ELF-1 (cell line): ENCODE data around the gene KAT7.
"Not testable (repeated sequence)": the region's sequence is repeated elsewhere in the genome, so short reads cannot be mapped to it uniquely, and the experiment has no call there.

Experiments used
- DNase-seq: peaks from one replicate; pipeline ENCODE4 v3.0.0-alpha.2; 2016; ENCODE audit warnings: low read depth, low spot score

Gene KAT7

GRCh38 chr17:49809056-49809455 is 20.6 kb downstream of the KAT7 start:
- no peak for DNase-seq

- no peak for DNase-seq
Observed at GRCh38 chr17:49814781-49815529, 26.5 kb downstream of the KAT7 start.

GRCh38 chr17:49815761-49816281 is 27.3 kb downstream of the KAT7 start:
- DNase-seq, result peak; percentile 70

GRCh38 chr17:49817993-49818392 is 29.5 kb downstream of the KAT7 start:
- DNase-seq, result no peak

- no peak for DNase-seq
Observed at GRCh38 chr17:49819138-49819537, 30.7 kb downstream of the KAT7 start.

GRCh38 chr17:49819651-49820050 is 31.2 kb downstream of the KAT7 start:
- no peak for DNase-seq

- DNase-seq, result no peak
Observed at GRCh38 chr17:49820773-49821172, 32.3 kb downstream of the KAT7 start.

- no peak for DNase-seq
Observed at GRCh38 chr17:49821466-49821865, 33.0 kb downstream of the KAT7 start.

- DNase-seq, result no peak
Observed at GRCh38 chr17:49821916-49822315, 33.4 kb downstream of the KAT7 start.

GRCh38 chr17:49822829-49823228 is 34.3 kb downstream of the KAT7 start:
- DNase-seq, result no peak

- DNase-seq, result no peak
Observed at GRCh38 chr17:49823614-49824013, 35.1 kb downstream of the KAT7 start.

GRCh38 chr17:49825645-49826044 is 37.2 kb downstream of the KAT7 start:
- no peak for DNase-seq

GRCh38 chr17:49828325-49828724 is 39.8 kb downstream of the KAT7 start:
- not testable (repeated sequence) for DNase-seq

- DNase-seq, result no peak
Observed at GRCh38 chr17:49829026-49829425, 40.5 kb downstream of the KAT7 start.

- no peak for DNase-seq
Observed at GRCh38 chr17:49830605-49831004, 42.1 kb downstream of the KAT7 start.

GRCh38 chr17:49832840-49833599 is 44.5 kb downstream of the KAT7 start:
- DNase-seq, result no peak

- DNase-seq, result no peak
Observed at GRCh38 chr17:49834118-49834743, 45.8 kb downstream of the KAT7 start.

- DNase-seq, result no peak
Observed at GRCh38 chr17:49835472-49835871, 47.0 kb downstream of the KAT7 start.

- no peak for DNase-seq
Observed at GRCh38 chr17:49836111-49837030, 47.9 kb downstream of the KAT7 start.

- DNase-seq, result no peak
Observed at GRCh38 chr17:49839455-49839854, 51.0 kb downstream of the KAT7 start.

- DNase-seq, result no peak
Observed at GRCh38 chr17:49841548-49841947, 53.1 kb downstream of the KAT7 start.
